Stimulated activated CD4-positive, alpha-beta T cell treated with anti-CD3 and anti-CD28 coated beads, TNF-alpha, amount 100 ng/mL, for 1 hour (primary cell): ENCODE results near the gene TESK1.
A peak's percentile ranks its signal among the peaks of the same experiment; 100 is the strongest.
"Not testable (repeated sequence)": the region's sequence is repeated elsewhere in the genome, so short reads cannot be mapped to it uniquely, and the experiment has no call there.

Source experiments
- DNase-seq, 3 donors: peaks; one replicate each; pipeline ENCODE4 v3.0.0-alpha.2; 2020; ENCODE audit warnings: low read depth in 3 of 3, low spot score in 1 of 3

Gene TESK1

GRCh38 chr9:35615981-35616680 is 11.1 kb downstream of the TESK1 start:
- no peak for DNase-seq

GRCh38 chr9:35616681-35617459 is 11.8 kb downstream of the TESK1 start:
- DNase-seq = peak; percentile 19 to 42 (median 31)

- no peak for DNase-seq
These were observed 12.5 kb downstream of the TESK1 start for GRCh38 chr9:35617548-35617947.

GRCh38 chr9:35618325-35618727 is 13.3 kb downstream of the TESK1 start, which contains the start of gene CD72:
TSS of gene CD72 (minus strand) at chr9:35618413. CDS start at chr9:35618303, 110 bp downstream.
- DNase-seq = no peak

- DNase-seq = no peak
These were observed 14.1 kb downstream of the TESK1 start for GRCh38 chr9:35618854-35619799.

GRCh38 chr9:35619800-35620158 is 14.7 kb downstream of the TESK1 start:
- no peak for DNase-seq

GRCh38 chr9:35627575-35627974 is 22.5 kb downstream of the TESK1 start:
- no peak for DNase-seq

- DNase-seq = no peak
These were observed 23.4 kb downstream of the TESK1 start for GRCh38 chr9:35628389-35628991.

- DNase-seq = no peak
These were observed 24.5 kb downstream of the TESK1 start for GRCh38 chr9:35629597-35629996.

GRCh38 chr9:35635730-35636129 is 30.7 kb downstream of the TESK1 start:
- DNase-seq = no peak

GRCh38 chr9:35636135-35636876 is 31.2 kb downstream of the TESK1 start:
- DNase-seq = no peak

- DNase-seq = not testable (repeated sequence)
These were observed 31.8 kb downstream of the TESK1 start for GRCh38 chr9:35636877-35637246.

- not testable (repeated sequence) for DNase-seq
These were observed 32.4 kb downstream of the TESK1 start for GRCh38 chr9:35637427-35637955.

GRCh38 chr9:35638751-35639150 is 33.7 kb downstream of the TESK1 start:
- DNase-seq = not testable (repeated sequence)

GRCh38 chr9:35639225-35639624 is 34.2 kb downstream of the TESK1 start:
- DNase-seq = not testable (repeated sequence)

- no peak for DNase-seq
These were observed 34.6 kb downstream of the TESK1 start for GRCh38 chr9:35639631-35640030.

- DNase-seq = not testable (repeated sequence)
These were observed 35.4 kb downstream of the TESK1 start for GRCh38 chr9:35640431-35640830.

GRCh38 chr9:35641478-35641877 is 36.4 kb downstream of the TESK1 start:
- not testable (repeated sequence) for DNase-seq

- DNase-seq = no peak
These were observed 38.0 kb downstream of the TESK1 start for GRCh38 chr9:35643046-35643445.

GRCh38 chr9:35645736-35646135 is 40.7 kb downstream of the TESK1 start:
- DNase-seq = not testable (repeated sequence)
